Activated naive CD4-positive, alpha-beta T cell treated with anti-CD3 and anti-CD28 coated beads, Interleukin-2, amount 50 U/mL, for 72 hours (primary cell): Measurements from ENCODE around the gene DAP. TPM values are rescaled to one million over a fixed set of nuclear protein-coding genes. Genes with fewer than 3 reads are reported as not detected.
"Not testable (repeated sequence)": the region's sequence is repeated elsewhere in the genome, so short reads cannot be mapped to it uniquely, and the experiment has no call there.

ENCODE experiments used
- ATAC-seq, 2 donors: fragments of 150-1000 bp; cut with Tn5 transposase; 2 replicates each; pipeline ENCODE4 v1.10.0; 2021; ENCODE audit warnings: mild to moderate bottlenecking in 2 of 2, moderate library complexity in 2 of 2
- DNase-seq, 2 donors: peaks; one replicate each; pipeline ENCODE4 v3.0.0; 2021 to 2022; ENCODE audit warnings: low spot score in 2 of 2
- H3K27ac Mint-ChIP-seq, 2 donors: one replicate each; pipeline ENCODE4 v1.8.0; 2022; ENCODE audit warnings: mild to moderate bottlenecking in 2 of 2, mixed read lengths in 2 of 2
- H3K36me3 Mint-ChIP-seq, 2 donors: one replicate each; pipeline ENCODE4 v1.8.0; 2022; ENCODE audit warnings: mixed read lengths in 2 of 2
- H3K9me3 Mint-ChIP-seq, 2 donors: one replicate each; pipeline ENCODE4 v1.8.0; 2022; ENCODE audit warnings: mixed read lengths in 2 of 2
- total RNA-seq, 2 donors: library from RNA; stranded (reverse); gene quantifications; one replicate each; pipeline ENCODE4 v1.2.3, GENCODE V29; 2022

The DAP gene
- total RNA-seq: 10 to 100 TPM; 21.9 to 37.7 TPM

- peak; percentile 87 to 88 for DNase-seq
- no peaks in the 10 kb centered on the region for H3K9me3 Mint-ChIP-seq
- peak; percentile 86 to 87 for ATAC-seq
- H3K36me3 Mint-ChIP-seq: peaks cover 7 to 15% of the 10 kb centered on the region in 2 donors
- H3K27ac Mint-ChIP-seq: peak within 1 kb of the TSS; percentile 84 to 98
These were observed at the start of gene DAP for GRCh38 chr5:10761185-10761932. Gene DAP, minus strand, starts transcription at chr5:10761234. Its CDS starts 166 bp downstream, at chr5:10761068.

- H3K36me3 Mint-ChIP-seq: peaks cover 0 to 12% of the 10 kb centered on the region in 2 donors
- no peak overlapping the region for H3K27ac Mint-ChIP-seq
- peaks cover 0 to 6% of the 10 kb centered on the region in 2 donors for H3K9me3 Mint-ChIP-seq
- DNase-seq (no peak), ATAC-seq (no peak)
These were observed 47.6 kb upstream of the DAP start for GRCh38 chr5:10808347-10809226.

GRCh38 chr5:10801931-10802666, 41.1 kb upstream of the DAP start:
- ATAC-seq (no peak), DNase-seq (no peak)
- H3K9me3 Mint-ChIP-seq: no peaks in the 10 kb centered on the region

GRCh38 chr5:10800852-10801251, 39.8 kb upstream of the DAP start:
- ATAC-seq: no peak
- H3K36me3 Mint-ChIP-seq: no peaks in the 10 kb centered on the region
- H3K27ac Mint-ChIP-seq: no peak overlapping the region
- DNase-seq: no peak
- H3K9me3 Mint-ChIP-seq: no peaks in the 10 kb centered on the region

More at GRCh38 chr5:10801931-10802666, 41.1 kb upstream of the DAP start:
- no peaks in the 10 kb centered on the region for H3K36me3 Mint-ChIP-seq
- H3K27ac Mint-ChIP-seq: no peak overlapping the region

GRCh38 chr5:10797261-10797660, 36.2 kb upstream of the DAP start:
- DNase-seq: no peak
- ATAC-seq: peak in 1 of 2 donors; percentile 37
- Mint-ChIP-seq H3K9me3 (no peaks in the 10 kb centered on the region), H3K36me3 (no peaks in the 10 kb centered on the region), H3K27ac (no peak overlapping the region)

GRCh38 chr5:10793785-10794184, 32.8 kb upstream of the DAP start:
- no peaks in the 10 kb centered on the region for H3K9me3 Mint-ChIP-seq

GRCh38 chr5:10792336-10792735, 31.3 kb upstream of the DAP start:
- no peaks in the 10 kb centered on the region for H3K9me3 Mint-ChIP-seq
- no peak overlapping the region for H3K27ac Mint-ChIP-seq
- no peaks in the 10 kb centered on the region for H3K36me3 Mint-ChIP-seq
- ATAC-seq (no peak), DNase-seq (no peak)

More at GRCh38 chr5:10793785-10794184, 32.8 kb upstream of the DAP start:
- Mint-ChIP-seq H3K36me3 (no peaks in the 10 kb centered on the region), H3K27ac (no peak overlapping the region)
- ATAC-seq (no peak), DNase-seq (no peak)

- no peak for ATAC-seq
- H3K9me3 Mint-ChIP-seq: peaks cover 0 to 4% of the 10 kb centered on the region in 2 donors
These were observed 28.7 kb upstream of the DAP start for GRCh38 chr5:10789726-10790125.

GRCh38 chr5:10789021-10789420, 28.0 kb upstream of the DAP start:
- no peaks in the 10 kb centered on the region for H3K36me3 Mint-ChIP-seq

More at GRCh38 chr5:10789726-10790125, 28.7 kb upstream of the DAP start:
- DNase-seq: no peak
- Mint-ChIP-seq H3K27ac (no peak overlapping the region), H3K36me3 (no peaks in the 10 kb centered on the region)

GRCh38 chr5:10788358-10788757, 27.3 kb upstream of the DAP start:
- Mint-ChIP-seq H3K27ac (no peak overlapping the region), H3K36me3 (no peaks in the 10 kb centered on the region), H3K9me3 (peaks cover 0 to 4% of the 10 kb centered on the region in 2 donors)
- ATAC-seq (no peak), DNase-seq (no peak)

More at GRCh38 chr5:10789021-10789420, 28.0 kb upstream of the DAP start:
- DNase-seq: no peak
- Mint-ChIP-seq H3K9me3 (peaks cover 0 to 4% of the 10 kb centered on the region in 2 donors), H3K27ac (no peak overlapping the region)
- ATAC-seq: no peak

GRCh38 chr5:10786835-10787234, 25.8 kb upstream of the DAP start:
- no peak for DNase-seq
- peak overlapping the region in 1 of 2 donors; percentile 18 for H3K27ac Mint-ChIP-seq
- no peaks in the 10 kb centered on the region for H3K36me3 Mint-ChIP-seq
- H3K9me3 Mint-ChIP-seq: peaks cover 0 to 4% of the 10 kb centered on the region in 2 donors
- ATAC-seq: no peak

- not testable (repeated sequence) for H3K27ac Mint-ChIP-seq, H3K36me3 Mint-ChIP-seq, H3K9me3 Mint-ChIP-seq, ATAC-seq, DNase-seq
These were observed 19.2 kb upstream of the DAP start for GRCh38 chr5:10780208-10780607.

GRCh38 chr5:10779592-10779991, 18.6 kb upstream of the DAP start:
- Mint-ChIP-seq H3K9me3 (no peaks in the 10 kb centered on the region), H3K36me3 (no peaks in the 10 kb centered on the region), H3K27ac (no peak overlapping the region)
- no peak for DNase-seq
- no peak for ATAC-seq

- H3K9me3 Mint-ChIP-seq: no peaks in the 10 kb centered on the region
- no peak overlapping the region for H3K27ac Mint-ChIP-seq
- DNase-seq (no peak), ATAC-seq (no peak)
- H3K36me3 Mint-ChIP-seq: no peaks in the 10 kb centered on the region
These were observed 17.3 kb upstream of the DAP start for GRCh38 chr5:10778179-10778910.

GRCh38 chr5:10775646-10776045, 14.6 kb upstream of the DAP start:
- H3K9me3 Mint-ChIP-seq: no peaks in the 10 kb centered on the region
- ATAC-seq: no peak
- H3K36me3 Mint-ChIP-seq: no peaks in the 10 kb centered on the region
- DNase-seq: no peak
- H3K27ac Mint-ChIP-seq: peak overlapping the region in 1 of 2 donors; percentile 30
